GM18505 (cell line): ENCODE data around the gene SPEF2.

Experiments
- ATAC-seq: cut with Tn5 transposase; IDR thresholded peaks from one replicate; pipeline ENCODE4 v1.9.1; 2021; ENCODE audit not compliant: unreplicated experiment
- POLR2A ChIP-seq: IDR thresholded peaks from 4 replicates; pipeline ENCODE4 v1.6.1; 2011; ENCODE audit warnings: borderline replicate concordance; ENCODE audit not compliant: insufficient read depth, insufficient read length; ENCODE audit errors: extremely low read depth

Gene SPEF2

DNA sequence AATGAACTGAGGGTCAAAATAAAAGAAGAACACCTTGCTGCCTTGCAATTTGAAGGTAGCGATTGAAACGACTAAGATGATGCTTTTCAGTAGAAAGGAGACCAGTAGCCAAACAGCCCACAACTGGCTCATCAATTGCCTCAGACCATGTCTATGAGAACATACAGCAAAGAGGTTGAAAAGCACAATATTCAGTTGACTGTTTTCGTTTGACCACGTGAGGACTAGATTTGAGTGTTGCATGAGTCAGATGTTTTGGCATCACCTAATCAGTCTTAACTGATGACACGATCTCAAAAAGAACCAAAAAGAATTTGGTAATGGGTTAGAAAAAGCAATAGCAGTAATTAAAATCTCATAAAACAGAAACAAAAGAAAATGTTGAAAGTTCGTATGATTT lies 156.3 kb downstream of the SPEF2 start:
- no peak for ATAC-seq
- no peak for TF ChIP-seq POLR2A

- no peak for TF ChIP-seq POLR2A
- no peak for ATAC-seq
Measured at GRCh38 chr5:35776757-35777156, 159.1 kb downstream of the SPEF2 start.

DNA sequence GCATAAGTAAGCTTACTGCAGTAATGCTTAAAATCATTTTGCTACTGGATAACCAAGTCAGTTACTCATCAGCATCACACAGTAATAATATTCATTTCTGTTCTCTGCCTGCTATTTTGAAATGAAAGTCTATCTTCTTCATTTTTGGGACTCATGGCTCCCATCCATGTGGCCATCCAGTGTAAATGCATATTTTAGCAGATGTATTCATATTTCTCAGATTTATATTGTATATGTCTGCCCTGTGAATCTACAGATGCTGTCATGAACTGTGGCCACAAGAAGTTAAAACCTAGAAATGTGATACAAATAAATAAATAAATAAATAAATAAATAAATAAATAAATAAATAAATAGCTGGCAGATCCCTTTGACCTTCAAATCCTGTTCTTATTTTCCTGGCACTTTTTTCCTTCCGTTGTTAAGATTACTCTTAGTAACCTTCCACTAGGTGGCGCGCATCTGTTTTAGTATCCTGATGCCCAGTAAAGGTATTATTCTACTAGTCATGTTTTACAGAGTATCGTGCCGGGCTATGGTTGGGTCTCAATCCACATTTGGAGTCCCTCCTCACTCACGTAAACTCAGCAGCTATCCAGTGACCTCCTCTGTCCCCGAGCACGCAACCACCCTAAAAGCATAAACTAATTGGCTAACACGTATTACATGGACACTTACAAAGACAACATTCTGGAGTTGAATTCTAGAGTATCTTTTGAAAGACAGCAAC lies 159.9 kb downstream of the SPEF2 start:
- no peak for ATAC-seq
- no peak for TF ChIP-seq POLR2A

DNA sequence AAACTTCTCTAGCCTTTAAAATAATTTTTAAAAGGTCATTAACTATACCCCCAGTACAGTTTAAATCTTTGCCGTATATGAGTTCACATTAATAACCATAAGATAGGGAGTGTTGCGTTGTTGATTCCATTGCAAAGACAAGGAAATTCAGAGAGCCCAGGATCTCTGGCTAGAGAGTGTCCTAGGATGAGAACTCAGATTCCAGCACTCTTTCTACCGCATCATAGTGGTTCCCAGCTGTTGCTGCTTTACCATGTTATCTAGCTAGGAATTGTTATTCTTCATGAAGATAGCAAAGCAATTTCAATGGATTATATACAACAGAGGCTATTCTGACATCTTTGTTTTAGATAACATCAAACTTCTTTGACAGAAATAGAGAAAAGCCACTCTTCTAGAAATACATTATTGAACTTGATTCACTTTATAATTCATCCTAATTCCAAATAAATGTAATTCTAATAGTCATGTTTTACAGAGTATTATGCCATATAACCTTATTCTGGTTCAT lies 160.7 kb downstream of the SPEF2 start:
- no peak for TF ChIP-seq POLR2A
- ATAC-seq, result no peak

- no peak for TF ChIP-seq POLR2A
Measured at GRCh38 chr5:35780236-35780635, 162.6 kb downstream of the SPEF2 start.

DNA sequence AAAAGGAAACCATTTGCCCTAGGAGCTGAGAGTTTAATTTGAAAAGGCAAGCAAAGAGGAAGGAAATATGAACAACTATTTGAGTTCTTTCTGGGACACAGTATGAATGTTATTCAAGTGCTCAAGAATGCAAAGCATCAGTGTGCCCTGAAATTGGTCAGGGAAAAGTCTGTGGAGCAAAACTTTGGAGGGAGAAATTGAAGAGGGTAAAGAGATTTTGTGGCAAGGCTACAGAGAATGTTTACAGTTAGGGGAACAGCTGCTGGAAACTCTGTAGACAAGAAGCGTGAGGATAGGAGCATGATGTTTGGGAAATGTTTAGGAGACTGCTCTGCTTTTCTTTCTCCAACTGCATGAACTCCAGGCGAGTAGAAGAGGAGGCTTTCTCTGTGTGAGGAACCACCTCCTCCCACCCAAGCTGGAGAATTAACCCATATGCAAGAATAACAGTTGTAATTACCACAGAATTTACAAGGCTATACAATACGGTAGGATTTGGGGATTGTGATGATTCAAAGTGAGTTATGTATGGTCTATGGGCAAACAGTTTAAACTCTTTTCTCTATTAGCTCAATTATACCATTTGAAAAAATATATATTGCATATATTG lies 163.6 kb downstream of the SPEF2 start:
- no peak for ATAC-seq
- TF ChIP-seq POLR2A, result no peak

More at GRCh38 chr5:35780236-35780635, 162.6 kb downstream of the SPEF2 start:
- ATAC-seq, result no peak

GRCh38 chr5:35783551-35783950 lies 165.9 kb downstream of the SPEF2 start:
- TF ChIP-seq POLR2A, result no peak
- no peak for ATAC-seq

- no peak for TF ChIP-seq POLR2A
- no peak for ATAC-seq
Measured at GRCh38 chr5:35785601-35786085, 168.0 kb downstream of the SPEF2 start.

DNA sequence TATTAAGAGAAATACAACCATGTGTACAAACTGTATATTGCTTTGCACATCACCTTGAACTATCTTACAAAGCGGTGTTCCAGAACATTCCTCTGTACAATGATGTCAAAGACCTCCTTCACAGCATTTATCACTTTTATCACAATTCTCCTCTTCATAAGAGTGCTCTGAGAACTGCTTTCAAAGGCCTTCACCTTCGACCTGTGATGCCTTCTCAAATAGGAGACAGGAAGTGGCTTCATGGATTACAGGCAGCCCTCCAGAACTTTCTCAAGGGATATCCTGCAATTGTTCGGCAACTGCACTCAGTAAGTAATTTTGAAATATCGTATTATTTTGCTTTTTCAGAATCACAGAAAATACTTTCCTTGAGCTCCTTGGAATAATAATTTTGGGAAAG lies 171.1 kb downstream of the SPEF2 start:
- ATAC-seq, result no peak
- no peak for TF ChIP-seq POLR2A

DNA sequence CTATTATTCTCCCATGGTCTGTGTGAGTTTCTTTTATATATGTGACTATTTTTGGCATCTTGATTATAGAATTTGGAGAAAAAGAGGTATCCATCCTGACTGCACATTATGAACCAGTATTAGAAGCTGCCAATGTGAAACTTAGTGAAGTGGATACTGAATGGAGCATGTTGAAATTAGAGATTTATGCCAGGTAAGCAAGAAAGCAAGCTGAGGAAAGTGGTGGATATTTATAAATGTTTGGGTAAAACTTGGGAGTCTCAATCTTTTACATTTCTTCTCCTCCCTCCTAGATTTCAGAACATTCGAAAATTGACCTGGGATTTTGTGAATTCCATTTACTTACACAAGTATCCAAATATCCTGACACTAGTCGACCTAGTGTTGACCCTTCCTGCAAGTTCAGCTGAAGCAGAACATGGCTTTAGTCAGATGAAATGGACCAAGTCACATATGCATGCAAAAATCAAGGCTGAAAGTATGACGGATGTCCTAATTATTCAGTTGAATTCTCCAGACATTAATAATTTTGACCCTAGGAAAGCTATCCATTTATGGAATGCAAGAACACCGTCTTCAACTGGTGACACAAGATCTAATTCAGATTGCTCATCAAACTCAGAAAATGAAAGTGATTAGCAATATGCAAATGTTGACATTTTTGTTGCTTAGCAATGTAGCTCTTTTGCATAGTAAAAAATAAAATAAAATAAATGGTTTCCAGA lies 172.2 kb downstream of the SPEF2 start:
- ATAC-seq, result no peak
- TF ChIP-seq POLR2A, result no peak

DNA sequence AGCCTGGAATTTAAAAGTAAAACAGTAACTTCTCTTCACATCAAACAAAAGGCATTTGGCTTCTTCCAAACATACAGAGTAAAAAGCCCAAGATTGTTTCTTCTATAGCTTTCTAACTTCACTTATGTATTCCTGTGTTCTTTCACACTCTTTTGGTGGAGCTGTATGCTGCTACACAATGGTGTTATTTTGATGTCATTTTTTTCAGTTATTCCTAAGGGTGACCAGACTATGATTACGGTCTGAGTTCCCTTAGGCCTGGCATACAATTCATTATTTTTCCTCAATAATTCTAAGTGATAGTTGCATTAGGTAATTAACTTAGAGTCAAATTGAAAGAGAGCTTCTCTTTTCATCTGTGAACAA lies 172.8 kb downstream of the SPEF2 start:
- ATAC-seq, result no peak
- TF ChIP-seq POLR2A, result no peak

- ATAC-seq, result no peak
- TF ChIP-seq POLR2A, result no peak
Measured at GRCh38 chr5:35794328-35794619, 176.6 kb downstream of the SPEF2 start.

DNA sequence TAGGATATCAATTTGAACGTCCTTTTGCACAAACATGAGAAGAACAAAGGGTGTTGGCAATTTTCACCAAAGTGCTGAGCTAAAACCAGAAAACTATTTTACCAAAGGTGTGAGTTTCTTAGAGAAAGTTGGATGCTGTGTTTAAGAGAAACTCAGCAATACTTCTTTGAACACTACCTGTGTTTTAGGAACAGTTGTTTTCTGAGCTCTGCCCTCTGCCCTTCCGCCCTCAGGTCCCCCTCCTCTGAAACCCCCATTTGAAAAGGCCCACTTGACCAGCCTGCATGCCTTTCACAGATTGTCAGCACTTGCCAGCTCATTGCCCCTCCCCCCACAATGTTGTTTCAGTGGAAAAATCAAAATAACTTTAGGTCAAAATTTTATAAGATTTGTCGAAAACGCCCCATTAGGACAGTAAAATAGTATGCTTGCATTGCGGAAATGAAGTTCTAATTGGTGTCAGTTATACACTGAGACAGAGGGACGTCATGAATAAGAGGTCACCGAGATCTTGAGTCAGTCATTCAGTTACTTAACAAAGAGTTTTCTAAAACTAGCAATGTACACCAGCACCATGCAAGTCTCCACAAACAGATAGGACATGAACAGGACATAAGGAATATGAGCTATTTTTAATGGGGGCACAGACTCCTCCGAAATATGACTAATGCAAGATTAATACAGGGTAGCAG lies 177.2 kb downstream of the SPEF2 start:
- TF ChIP-seq POLR2A, result no peak
- no peak for ATAC-seq
